H1 (cell line): ENCODE measurements around the gene IFRD1.

Experiments used
- EP300 ChIP-seq, 2 experiments: IDR thresholded peaks; 1 replicate in 1 of 2; 2 replicates in 1 of 2; pipeline ENCODE4 v1.6.1; 2011 to 2012; ENCODE audit warnings: low read depth in 2 of 2, low read length in 2 of 2, mild to moderate bottlenecking in 2 of 2, borderline replicate concordance in 1 of 2, inconsistent platforms in 1 of 2, moderate library complexity in 1 of 2
- EZH2 ChIP-seq: fragments of 200-600 bp; sonication (generic); IDR thresholded peaks from 2 replicates; pipeline ENCODE4 v1.7.1; 2012; ENCODE audit warnings: low read depth, mild to moderate bottlenecking, moderate library complexity, low read length, inconsistent platforms; ENCODE audit not compliant: severe bottlenecking
- POLR2A ChIP-seq, 2 experiments: IDR thresholded peaks; 1 replicate in 1 of 2; 2 replicates in 1 of 2; pipeline ENCODE4 v1.6.1; 2011; ENCODE audit warnings: low read depth in 2 of 2, low read length in 2 of 2, mild to moderate bottlenecking in 2 of 2; ENCODE audit errors: control extremely low read depth in 1 of 2
- POLR2AphosphoS5 ChIP-seq: IDR thresholded peaks from 2 replicates; pipeline ENCODE4 v1.6.1; 2011; ENCODE audit warnings: low read depth, low read length
- RAD21 ChIP-seq, 2 experiments: IDR thresholded peaks in 1 of 2; conservative IDR thresholded peaks in 1 of 2; 2 replicates each; pipeline ENCODE4 v1.6.1; 2011; ENCODE audit warnings: low read depth in 2 of 2, low read length in 2 of 2, improper control_type of control experiment in 1 of 2, inconsistent platforms in 1 of 2, mild to moderate bottlenecking in 1 of 2, moderate library complexity in 1 of 2
- SIN3A ChIP-seq, 2 experiments: IDR thresholded peaks in 1 of 2; conservative IDR thresholded peaks in 1 of 2; 2 replicates each; pipeline ENCODE4 v1.6.1; 2011 to 2012; ENCODE audit warnings: low read length in 2 of 2, improper control_type of control experiment in 1 of 2, low read depth in 1 of 2, mild to moderate bottlenecking in 1 of 2
- TCF12 ChIP-seq: IDR thresholded peaks from 2 replicates; pipeline ENCODE4 v1.6.1; 2011; ENCODE audit warnings: low read depth, mild to moderate bottlenecking, low read length
- YY1 ChIP-seq: IDR thresholded peaks from 2 replicates; pipeline ENCODE4 v1.6.1; 2011; ENCODE audit warnings: low read depth, mild to moderate bottlenecking, low read length
- ZNF274 ChIP-seq: IDR thresholded peaks from 2 replicates; pipeline ENCODE4 v1.7.0; 2012; ENCODE audit warnings: low read length, borderline replicate concordance; ENCODE audit errors: extremely low read depth
- TF ChIP-seq, protein P1 (sequence below), 3 experiments: IDR thresholded peaks; 1 replicate in 2 of 3; 2 replicates in 1 of 3; pipeline versions ENCODE4 v1.5.1 to v1.6.1; 2011; ENCODE audit warnings: low read length in 3 of 3, mild to moderate bottlenecking in 3 of 3, inconsistent platforms in 2 of 3, low read depth in 1 of 3, moderate library complexity in 1 of 3; ENCODE audit not compliant: insufficient read depth in 1 of 3; ENCODE audit errors: control extremely low read depth in 1 of 3

DNA sequence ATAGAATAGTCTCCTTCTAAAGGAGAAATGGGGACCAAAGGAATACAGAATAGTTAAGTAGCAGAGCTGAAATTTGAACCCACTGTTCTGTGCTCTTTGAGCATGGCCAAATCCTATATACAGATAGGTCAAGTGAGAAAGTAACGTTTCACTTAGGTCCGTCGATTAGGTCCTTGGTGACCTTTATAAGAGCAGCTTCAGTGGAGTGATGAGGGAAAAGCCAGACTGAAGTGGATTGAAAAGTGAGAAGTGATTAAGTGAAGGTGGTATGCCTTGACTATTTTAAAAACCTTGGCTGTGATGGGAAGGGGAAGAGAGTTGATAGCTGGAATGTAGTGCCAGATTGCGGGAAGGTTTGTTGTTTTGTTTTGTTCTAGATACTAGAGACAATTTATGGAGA lies 19.9 kb downstream of the IFRD1 start:
- TF ChIP-seq EP300 (IDR thresholded peaks at IDR 0.05; ENCODE audit: borderline replicate concordance in 1 of 2, low read depth in 2 of 2, low read length in 2 of 2) (no peak), POLR2AphosphoS5 (no peak), POLR2A (IDR thresholded peaks at IDR 0.05; ENCODE audit: control extremely low read depth in 1 of 2, low read depth in 2 of 2, low read length in 2 of 2) (no peak), SIN3A (conservative IDR thresholded peaks at IDR 0.05 in 1 of 2, IDR thresholded peaks at IDR 0.05 in 1 of 2; ENCODE audit: low read depth in 1 of 2, low read length in 2 of 2) (no peak), ZNF274 (no peak), YY1 (no peak), RAD21 (IDR thresholded peaks at IDR 0.05 in 1 of 2, conservative IDR thresholded peaks at IDR 0.05 in 1 of 2; ENCODE audit: low read depth in 2 of 2, low read length in 2 of 2) (no peak), EZH2 (no peak), TCF12 (no peak)
- TF ChIP-seq, protein P1, sequence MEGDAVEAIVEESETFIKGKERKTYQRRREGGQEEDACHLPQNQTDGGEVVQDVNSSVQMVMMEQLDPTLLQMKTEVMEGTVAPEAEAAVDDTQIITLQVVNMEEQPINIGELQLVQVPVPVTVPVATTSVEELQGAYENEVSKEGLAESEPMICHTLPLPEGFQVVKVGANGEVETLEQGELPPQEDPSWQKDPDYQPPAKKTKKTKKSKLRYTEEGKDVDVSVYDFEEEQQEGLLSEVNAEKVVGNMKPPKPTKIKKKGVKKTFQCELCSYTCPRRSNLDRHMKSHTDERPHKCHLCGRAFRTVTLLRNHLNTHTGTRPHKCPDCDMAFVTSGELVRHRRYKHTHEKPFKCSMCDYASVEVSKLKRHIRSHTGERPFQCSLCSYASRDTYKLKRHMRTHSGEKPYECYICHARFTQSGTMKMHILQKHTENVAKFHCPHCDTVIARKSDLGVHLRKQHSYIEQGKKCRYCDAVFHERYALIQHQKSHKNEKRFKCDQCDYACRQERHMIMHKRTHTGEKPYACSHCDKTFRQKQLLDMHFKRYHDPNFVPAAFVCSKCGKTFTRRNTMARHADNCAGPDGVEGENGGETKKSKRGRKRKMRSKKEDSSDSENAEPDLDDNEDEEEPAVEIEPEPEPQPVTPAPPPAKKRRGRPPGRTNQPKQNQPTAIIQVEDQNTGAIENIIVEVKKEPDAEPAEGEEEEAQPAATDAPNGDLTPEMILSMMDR (IDR thresholded peaks at IDR 0.05; ENCODE audit: control extremely low read depth in 1 of 3, insufficient read depth in 1 of 3, low read depth in 1 of 3, low read length in 3 of 3) = no peak
